BLaER1 treated with 17β-estradiol and CSF1 and Interleukin-3, amounts not matched to agents 10 nM and 100 nM (cell line): ENCODE measurements around the gene BHLHE23.
A peak's percentile ranks its signal among the peaks of the same experiment; 100 is the strongest.

Experiments
- H3K27ac ChIP-seq, 11 experiments: shearing (Covaris generic); formaldehyde crosslinking; 2 replicates each; pipeline ENCODE4 v1.8.1; 2022
- H3K27me3 ChIP-seq, 11 experiments: shearing (Covaris generic); formaldehyde crosslinking; 2 replicates each; pipeline ENCODE4 v1.8.1; 2022
- H3K36me3 ChIP-seq, 11 experiments: shearing (Covaris generic); formaldehyde crosslinking; 2 replicates each; pipeline ENCODE4 v1.8.1; 2022
- H3K4me1 ChIP-seq, 10 experiments: shearing (Covaris generic); formaldehyde crosslinking; 2 replicates each; pipeline ENCODE4 v1.8.1; 2022
- H3K4me2 ChIP-seq, 11 experiments: shearing (Covaris generic); formaldehyde crosslinking; 2 replicates each; pipeline ENCODE4 v1.8.1; 2022
- H3K4me3 ChIP-seq, 10 experiments: shearing (Covaris generic); formaldehyde crosslinking; 2 replicates each; pipeline ENCODE4 v1.8.1; 2022
- H3K9ac ChIP-seq, 11 experiments: shearing (Covaris generic); formaldehyde crosslinking; 2 replicates each; pipeline ENCODE4 v1.8.1; 2022
- H3K9me3 ChIP-seq, 11 experiments: shearing (Covaris generic); formaldehyde crosslinking; replicated peaks in 1 of 11; 2 replicates each; pipeline ENCODE4 v1.8.1; 2022
- H4K20me1 ChIP-seq, 11 experiments: shearing (Covaris generic); formaldehyde crosslinking; 2 replicates each; pipeline ENCODE4 v1.8.1; 2022
- Cebpa-rat ChIP-seq, 11 experiments: shearing (Covaris generic); IDR thresholded peaks; 2 replicates each; pipeline ENCODE4 v1.8.1; 2022

BHLHE23 gene

DNA sequence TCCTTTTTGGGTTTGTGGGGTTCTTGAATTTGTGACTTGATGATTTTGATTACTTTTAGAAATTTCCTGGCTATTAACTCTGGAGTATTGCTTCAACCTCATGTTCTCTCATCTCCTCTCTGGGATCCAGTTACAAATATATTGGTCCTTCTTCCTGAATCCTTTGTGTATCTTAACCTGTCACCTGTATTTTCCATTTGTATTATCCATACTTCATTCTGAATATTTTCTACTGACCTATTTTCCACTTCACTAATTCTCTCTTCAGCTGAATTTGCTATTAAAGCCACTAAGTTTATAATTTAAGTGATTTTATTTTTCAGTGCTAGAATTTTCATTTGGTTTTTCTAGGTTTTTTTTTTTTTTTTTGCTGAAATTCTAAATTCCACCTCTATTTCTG, 6.4 kb upstream of the BHLHE23 start:
- Histone ChIP-seq H3K4me1 (peaks cover 17 to 82% (median 70%) of the 10 kb centered on the region in 10 experiments), H3K9ac (no peak overlapping the region), H3K27ac (no peak overlapping the region), H3K4me3 (no peak overlapping the region; a peak in 1 of 20 replicates), H3K4me2 (no peak overlapping the region; a peak in 1 of 22 replicates), H3K9me3 (peaks cover 18 to 30% (median 20%) of the 10 kb centered on the region in 11 experiments), H4K20me1 (peaks cover 0 to 21% (median 13%) of the 10 kb centered on the region in 11 experiments; a peak in 17 of 22 replicates), H3K27me3 (peaks cover 43 to 82% (median 48%) of the 10 kb centered on the region in 11 experiments), H3K36me3 (peaks cover 0 to 2% (median 0%) of the 10 kb centered on the region in 11 experiments; a peak in 1 of 22 replicates)
- no peak for TF ChIP-seq Cebpa-rat (IDR thresholded peaks at IDR 0.05)

- H3K4me3 ChIP-seq: peak overlapping the region in 1 of 10 experiments; percentile 33; a peak in 2 of 20 replicates
- peaks cover 18 to 28% (median 20%) of the 10 kb centered on the region in 11 experiments for H3K9me3 ChIP-seq
- no peak overlapping the region for H3K9ac ChIP-seq
- H4K20me1 ChIP-seq: peaks cover 0 to 34% (median 20%) of the 10 kb centered on the region in 11 experiments; a peak in 17 of 22 replicates
- H3K27me3 ChIP-seq: peaks cover 56 to 97% (median 62%) of the 10 kb centered on the region in 11 experiments
- H3K4me2 ChIP-seq: peak overlapping the region in 8 of 11 experiments; percentile 94 to 100 (median 98); a peak in 16 of 22 replicates
- H3K36me3 ChIP-seq: peaks cover 0 to 2% (median 0%) of the 10 kb centered on the region in 11 experiments; a peak in 1 of 22 replicates
- no peak overlapping the region for H3K27ac ChIP-seq
- peaks cover 23 to 81% (median 71%) of the 10 kb centered on the region in 10 experiments for H3K4me1 ChIP-seq
- no peak for TF ChIP-seq Cebpa-rat (IDR thresholded peaks at IDR 0.05)
These were observed 5.0 kb upstream of the BHLHE23 start for GRCh38 chr20:63011798-63012197.

GRCh38 chr20:63009988-63010769, 3.4 kb upstream of the BHLHE23 start:
- Histone ChIP-seq H3K4me2 (peak overlapping the region; percentile 90 to 100 (median 97)), H3K9ac (peak overlapping the region in 6 of 11 experiments; percentile 25 to 70 (median 55); a peak in 11 of 22 replicates), H3K9me3 (peaks cover 18 to 27% (median 20%) of the 10 kb centered on the region in 11 experiments), H3K27ac (peak overlapping the region in 3 of 11 experiments; percentile 11 to 72 (median 59); a peak in 5 of 22 replicates), H4K20me1 (peaks cover 0 to 50% (median 35%) of the 10 kb centered on the region in 11 experiments; a peak in 20 of 22 replicates), H3K4me3 (peak overlapping the region; percentile 36 to 62 (median 50)), H3K4me1 (peaks cover 30 to 82% (median 80%) of the 10 kb centered on the region in 10 experiments), H3K36me3 (peaks cover 0 to 2% (median 0%) of the 10 kb centered on the region in 11 experiments; a peak in 1 of 22 replicates), H3K27me3 (peaks cover 57 to 97% (median 64%) of the 10 kb centered on the region in 11 experiments)
- no peak for TF ChIP-seq Cebpa-rat (IDR thresholded peaks at IDR 0.05)

DNA sequence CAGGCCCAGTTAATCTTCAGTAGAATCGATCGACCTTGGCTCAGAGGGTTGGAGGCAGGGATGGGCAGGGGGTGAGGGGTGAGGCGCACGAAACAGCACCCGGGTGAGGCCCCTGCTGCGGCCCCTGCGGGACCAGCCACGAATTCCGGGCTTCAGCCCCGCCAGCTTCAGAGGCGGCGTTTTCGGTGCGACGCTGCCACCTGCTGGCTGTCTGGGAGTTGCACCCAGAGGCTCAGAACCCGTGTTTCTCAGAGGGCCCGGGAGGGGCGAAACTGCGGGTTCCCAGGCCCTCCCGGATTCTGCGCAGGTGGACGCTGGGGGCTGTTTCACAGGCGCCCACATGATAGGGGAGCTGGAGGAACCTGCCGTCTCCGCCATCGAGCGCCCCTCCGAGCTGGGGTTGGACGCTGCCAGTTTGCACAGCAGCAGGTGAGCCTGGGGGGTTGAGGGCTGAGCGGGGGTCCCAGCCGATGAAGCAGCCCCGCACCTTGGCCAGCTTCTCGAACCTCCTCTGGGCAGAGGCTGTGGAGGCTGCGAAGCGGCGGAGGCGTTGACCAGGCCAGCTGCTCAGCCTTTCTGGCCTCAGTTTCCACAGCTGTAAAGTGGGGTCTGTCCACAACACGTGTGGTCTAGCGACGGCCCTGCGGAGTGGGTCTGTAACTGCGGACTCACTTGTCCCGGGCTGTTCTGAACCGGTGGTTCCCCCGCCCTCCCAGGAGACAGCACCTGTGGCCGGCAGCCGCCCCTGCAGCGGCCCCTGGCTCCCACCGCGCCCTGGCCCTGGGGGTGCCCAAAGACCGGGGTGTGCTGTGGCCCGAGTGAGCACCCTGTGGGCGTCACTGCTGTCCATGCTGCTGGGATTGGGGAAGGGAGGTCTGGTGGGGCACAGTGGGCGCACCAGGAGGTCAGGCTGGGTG, 2.5 kb upstream of the BHLHE23 start:
- H3K9me3 ChIP-seq: peaks cover 18 to 19% (median 18%) of the 10 kb centered on the region in 11 experiments
- H3K4me1 ChIP-seq: peaks cover 37 to 86% (median 84%) of the 10 kb centered on the region in 10 experiments
- no peak for TF ChIP-seq Cebpa-rat (IDR thresholded peaks at IDR 0.05)
- peaks cover 0 to 58% (median 43%) of the 10 kb centered on the region in 11 experiments; a peak in 20 of 22 replicates for H4K20me1 ChIP-seq
- peak overlapping the region in 9 of 10 experiments; percentile 27 to 62 (median 51); a peak in 15 of 20 replicates for H3K4me3 ChIP-seq
- H3K27me3 ChIP-seq: peaks cover 57 to 97% (median 64%) of the 10 kb centered on the region in 11 experiments
- H3K36me3 ChIP-seq: peaks cover 0 to 2% (median 0%) of the 10 kb centered on the region in 11 experiments; a peak in 1 of 22 replicates
- peak overlapping the region in 3 of 11 experiments; percentile 4 to 61 (median 59); a peak in 5 of 22 replicates for H3K27ac ChIP-seq
- H3K9ac ChIP-seq: peak overlapping the region in 5 of 11 experiments; percentile 2 to 70 (median 64); a peak in 9 of 22 replicates
- H3K4me2 ChIP-seq: peak overlapping the region; percentile 90 to 100 (median 97)

DNA sequence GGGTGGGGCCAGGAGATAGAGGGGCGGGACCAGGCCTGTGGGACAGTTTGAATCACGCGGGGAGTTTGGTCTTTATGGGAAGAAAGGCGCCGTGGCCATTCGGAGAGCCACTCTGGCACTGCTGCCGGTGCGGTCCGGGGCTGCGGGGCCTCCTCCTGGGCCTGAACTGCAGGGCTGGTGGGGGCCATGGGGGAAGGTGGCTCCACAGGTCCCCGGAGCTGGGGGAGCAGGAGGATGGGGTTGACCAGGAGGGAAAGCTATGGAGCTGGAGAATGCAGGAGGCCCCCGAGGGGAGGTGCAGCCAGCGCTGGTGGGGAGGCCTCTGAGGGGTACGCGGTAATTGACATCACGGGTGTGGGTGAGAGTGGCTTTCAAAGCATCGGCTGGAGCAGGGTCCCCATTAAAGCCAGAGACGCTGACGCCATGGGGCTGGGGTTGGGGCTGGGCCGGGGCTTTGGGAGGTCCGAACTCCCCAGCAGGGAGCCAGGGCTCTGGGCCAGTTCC, 1.8 kb upstream of the BHLHE23 start:
- Histone ChIP-seq H4K20me1 (peaks cover 0 to 61% (median 46%) of the 10 kb centered on the region in 11 experiments; a peak in 20 of 22 replicates), H3K4me3 (peak overlapping the region in 4 of 10 experiments; percentile 3 to 62 (median 42); a peak in 4 of 20 replicates), H3K9me3 (peaks cover 11 to 12% (median 11%) of the 10 kb centered on the region in 11 experiments), H3K4me1 (peaks cover 37 to 92% (median 89%) of the 10 kb centered on the region in 10 experiments), H3K36me3 (no peaks in the 10 kb centered on the region), H3K4me2 (peak overlapping the region; percentile 90 to 100 (median 97)), H3K27ac (no peak overlapping the region), H3K27me3 (peaks cover 57 to 97% (median 64%) of the 10 kb centered on the region in 11 experiments), H3K9ac (peak overlapping the region in 3 of 11 experiments; percentile 23 to 51 (median 36); a peak in 4 of 22 replicates)
- no peak for TF ChIP-seq Cebpa-rat (IDR thresholded peaks at IDR 0.05)

GRCh38 chr20:63007646-63008488, 1.1 kb upstream of the BHLHE23 start:
- Histone ChIP-seq H3K36me3 (no peaks in the 10 kb centered on the region), H3K4me3 (peak overlapping the region in 7 of 10 experiments; percentile 58 to 69 (median 61); a peak in 11 of 20 replicates), H4K20me1 (peaks cover 0 to 67% (median 47%) of the 10 kb centered on the region in 11 experiments; a peak in 20 of 22 replicates), H3K27ac (no peak overlapping the region), H3K4me2 (peak overlapping the region; percentile 75 to 100 (median 98)), H3K9me3 (peaks cover 3 to 5% (median 4%) of the 10 kb centered on the region in 11 experiments; a peak in 20 of 22 replicates), H3K9ac (peak overlapping the region in 4 of 11 experiments; percentile 67 to 73 (median 70); a peak in 7 of 22 replicates), H3K4me1 (peaks cover 37 to 98% (median 95%) of the 10 kb centered on the region in 10 experiments), H3K27me3 (peaks cover 61 to 97% (median 64%) of the 10 kb centered on the region in 11 experiments)
- TF ChIP-seq Cebpa-rat (IDR thresholded peaks at IDR 0.05): no peak

DNA sequence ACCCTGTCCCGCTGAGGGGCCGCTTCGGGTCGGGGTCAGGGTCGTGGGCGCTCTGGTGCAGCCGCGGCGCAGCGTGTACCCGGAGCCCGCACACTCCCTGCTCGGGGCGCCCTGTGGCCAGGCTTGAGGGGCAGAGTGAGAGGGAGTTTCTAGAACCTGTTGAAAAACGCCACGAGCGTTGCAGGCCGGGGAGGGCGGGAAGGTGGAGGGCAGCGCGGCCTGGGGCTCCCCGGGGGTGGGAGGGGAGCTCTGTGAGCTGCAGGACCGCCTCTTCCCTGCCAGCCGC, 539 bp upstream of the BHLHE23 start:
- Histone ChIP-seq H3K27me3 (peaks cover 66 to 97% (median 67%) of the 10 kb centered on the region in 11 experiments), H3K4me3 (peak overlapping the region; percentile 45 to 69 (median 60)), H3K4me1 (peaks cover 37 to 98% (median 94%) of the 10 kb centered on the region in 10 experiments), H3K36me3 (no peaks in the 10 kb centered on the region), H4K20me1 (peaks cover 0 to 73% (median 47%) of the 10 kb centered on the region in 11 experiments; a peak in 20 of 22 replicates), H3K9me3 (no peaks in the 10 kb centered on the region), H3K9ac (peak overlapping the region in 8 of 11 experiments; percentile 32 to 73 (median 59); a peak in 16 of 22 replicates), H3K4me2 (peak overlapping the region; percentile 75 to 100 (median 98)), H3K27ac (0 out of 22 replicates have a peak overlapping the region, but pooled peaks of 2 of the 11 experiments have one; percentile 7 to 34)
- TF ChIP-seq Cebpa-rat (IDR thresholded peaks at IDR 0.05): no peak
